IMR-90 (cell line): ENCODE measurements around the gene ANKRD44. TPM values are rescaled to one million over a fixed set of nuclear protein-coding genes. Genes with fewer than 3 reads are reported as not detected.
A peak's percentile ranks its signal among the peaks of the same experiment; 100 is the strongest.

Experiments
- ATAC-seq: fragments of 200-7000 bp; cut with Tn5 transposase; 2 replicates; pipeline ENCODE4 v1.9.1; 2020; ENCODE audit warnings: low read depth, mild to moderate bottlenecking, moderate library complexity
- BruUV-seq: library from RNA; stranded (reverse); fragments of 400-500 nt; replicated peaks from 2 replicates; lab custom pipeline; 2021; lab: Mats Ljungman, UMichigan
- CTCF ChIA-PET: fragments of 300-600 bp; formaldehyde crosslinking; extraction: SDS; loops from one replicate; lab custom pipeline; 2021; ENCODE audit warnings: antibody characterized with exemption; lab: Yijun Ruan, JAX
- POLR2A ChIA-PET: fragments of 300-600 bp; sonication (Branson Sonifier 250); formaldehyde crosslinking; loops from one replicate; lab custom pipeline; 2022; ENCODE audit warnings: antibody characterized with exemption; ENCODE audit not compliant: unreplicated experiment; lab: Charles Lee
- DNase-seq: peaks from one replicate; pipeline ENCODE4 v3.0.0; 2013
- H2AFZ ChIP-seq: replicated peaks from 2 replicates; pipeline ENCODE3; 2013; ENCODE audit warnings: low read length, mild to moderate bottlenecking; ENCODE audit not compliant: poor library complexity
- H2AK5ac ChIP-seq: 2 replicates; pipeline ENCODE4 v1.6.1; 2013; ENCODE audit warnings: low read depth, low read length, inconsistent platforms
- H2AK9ac ChIP-seq: replicated peaks from 2 replicates; pipeline ENCODE3; 2013; ENCODE audit warnings: mild to moderate bottlenecking, low read depth, low read length, moderate library complexity; ENCODE audit not compliant: poor library complexity
- H2BK120ac ChIP-seq: 2 replicates; pipeline ENCODE4 v1.6.1; 2013; ENCODE audit warnings: low read depth, low read length, inconsistent platforms
- H2BK15ac ChIP-seq: 3 replicates; pipeline ENCODE4 v1.6.1; 2013; ENCODE audit warnings: low read depth, low read length, inconsistent platforms
- H2BK20ac ChIP-seq: 2 replicates; pipeline ENCODE4 v1.6.1; 2013; ENCODE audit warnings: low read depth, mild to moderate bottlenecking, inconsistent platforms, low read length, moderate library complexity
- H2BK5ac ChIP-seq: 2 replicates; pipeline ENCODE4 v1.6.1; 2013; ENCODE audit warnings: mild to moderate bottlenecking, low read depth, low read length, inconsistent platforms; ENCODE audit not compliant: poor library complexity, severe bottlenecking
- H3K14ac ChIP-seq: replicated peaks from 2 replicates; pipeline ENCODE4 v1.6.1; 2013; ENCODE audit warnings: low read depth, low read length, inconsistent platforms
- H3K18ac ChIP-seq: 2 replicates; pipeline ENCODE4 v1.6.1; 2013; ENCODE audit warnings: low read depth, low read length, control low read depth
- H3K23ac ChIP-seq: 2 replicates; pipeline ENCODE4 v1.6.1; 2013; ENCODE audit warnings: low read depth, low read length, inconsistent platforms
- H3K27ac ChIP-seq: 2 replicates; pipeline ENCODE4 v1.5.1; 2013; ENCODE audit warnings: mild to moderate bottlenecking, control low read depth, low read length; ENCODE audit not compliant: insufficient read depth
- H3K27me3 ChIP-seq: 2 replicates; pipeline ENCODE4 v1.6.1; 2013; ENCODE audit warnings: low read length; ENCODE audit not compliant: control insufficient read depth, insufficient read depth
- H3K36me3 ChIP-seq: 2 replicates; pipeline ENCODE4 v1.6.1; 2013; ENCODE audit warnings: low read length, mixed read lengths; ENCODE audit not compliant: control insufficient read depth, insufficient read depth
- H3K4ac ChIP-seq: 2 replicates; pipeline ENCODE4 v1.6.1; 2013; ENCODE audit warnings: low read depth, low read length, inconsistent platforms
- H3K4me1 ChIP-seq: 2 replicates; pipeline ENCODE4 v1.6.1; 2013; ENCODE audit warnings: low read length, mixed read lengths; ENCODE audit not compliant: control insufficient read depth, insufficient read depth
- H3K4me2 ChIP-seq: 2 replicates; pipeline ENCODE4 v1.6.1; 2013; ENCODE audit warnings: low read depth, mild to moderate bottlenecking, control low read depth, low read length, moderate library complexity
- H3K4me3 ChIP-seq: 2 replicates; pipeline ENCODE4 v1.5.1; 2013; ENCODE audit warnings: low read depth, mild to moderate bottlenecking, control low read depth, low read length, moderate library complexity; ENCODE audit not compliant: insufficient read depth
- H3K56ac ChIP-seq: 2 replicates; pipeline ENCODE4 v1.6.1; 2013; ENCODE audit warnings: low read length, inconsistent platforms; ENCODE audit not compliant: insufficient read depth; ENCODE audit errors: extremely low read depth
- H3K79me1 ChIP-seq, 2 experiments: 2 replicates each; pipeline ENCODE4 v1.6.1; 2013; ENCODE audit warnings: low read length in 2 of 2, inconsistent platforms in 1 of 2, low read depth in 1 of 2
- H3K9ac ChIP-seq: 2 replicates; pipeline ENCODE4 v1.6.1; 2013; ENCODE audit warnings: low read depth, low read length, control low read depth
- H3K9me1 ChIP-seq: 2 replicates; pipeline ENCODE4 v1.6.1; 2013; ENCODE audit warnings: low read length, inconsistent platforms; ENCODE audit not compliant: insufficient read depth
- H3K9me3 ChIP-seq: 2 replicates; pipeline ENCODE4 v1.6.1; 2013; ENCODE audit warnings: low read length; ENCODE audit not compliant: control insufficient read depth, insufficient read depth
- H4K20me1 ChIP-seq: 2 replicates; pipeline ENCODE4 v1.6.1; 2013; ENCODE audit warnings: low read length, inconsistent platforms; ENCODE audit not compliant: insufficient read depth
- H4K5ac ChIP-seq: 2 replicates; pipeline ENCODE4 v1.6.1; 2013; ENCODE audit warnings: mild to moderate bottlenecking, low read depth, low read length, control low read depth
- H4K8ac ChIP-seq, 2 experiments: 2 replicates each; pipeline ENCODE4 v1.6.1; 2013; ENCODE audit warnings: low read depth in 2 of 2, low read length in 2 of 2, control low read depth in 1 of 2, inconsistent platforms in 1 of 2
- H4K91ac ChIP-seq: 2 replicates; pipeline ENCODE4 v1.6.1; 2013; ENCODE audit warnings: low read depth, low read length, inconsistent platforms; ENCODE audit not compliant: insufficient read depth
- CEBPB ChIP-seq: IDR thresholded peaks from 2 replicates; pipeline ENCODE4 v1.6.1; 2012; ENCODE audit warnings: low read depth, low read length, improper control_type of control experiment
- MAFK ChIP-seq: IDR thresholded peaks from 2 replicates; pipeline ENCODE4 v1.6.1; 2012; ENCODE audit warnings: low read depth, low read length, improper control_type of control experiment
- WGBS, 2 experiments: methylation state at CpG; one replicate each; pipeline versions ENCODE4 v1.1.5 to v1.1.7; 2013; ENCODE audit warnings: missing lambda C conversion rate in 2 of 2; ENCODE audit not compliant: insufficient read length in 1 of 2; ENCODE audit errors: extremely low coverage in 2 of 2; 5-methylcytosine and 5-hydroxymethylcytosine counted together
- dilution Hi-C: fragments of 300-500 bp; cut with HindIII; formaldehyde crosslinking; loops from one replicate; pipeline ENCODE4 v1.14.3; 2018; ENCODE audit warnings: low sequenced_read_pairs; ENCODE audit not compliant: unreplicated experiment
- in situ Hi-C: fragments of 300-500 bp; cut with MboI; formaldehyde crosslinking; loops from 3 replicates; pipeline ENCODE4 v1.14.3; 2019; ENCODE audit warnings: low sequenced_read_pairs, inconsistent platforms, mixed read lengths
- intact Hi-C: fragments of 100-400 bp; cut with micrococcal nuclease; formaldehyde crosslinking; loops from 2 replicates; pipeline ENCODE4 v1.10.0; 2022
- polyA plus RNA-seq, 3 experiments: library from polyadenylated mRNA; depleted of rRNA; stranded (reverse); fragments of >200 nt; gene quantifications; 2 replicates each; pipeline ENCODE4 v1.2.3, GENCODE V29; 2012; ENCODE audit warnings: low replicate concordance in 1 of 3
- total RNA-seq: library from RNA; depleted of rRNA; stranded (reverse); fragments of >200 nt; gene quantifications from 2 replicates; pipeline ENCODE4 v1.2.3, GENCODE V29; 2012

The ANKRD44 gene
- total and polyA plus RNA-seq, 2 of the 4 experiments (the other 2 are of a cell fraction): 5.2 to 15.6 TPM

DNA sequence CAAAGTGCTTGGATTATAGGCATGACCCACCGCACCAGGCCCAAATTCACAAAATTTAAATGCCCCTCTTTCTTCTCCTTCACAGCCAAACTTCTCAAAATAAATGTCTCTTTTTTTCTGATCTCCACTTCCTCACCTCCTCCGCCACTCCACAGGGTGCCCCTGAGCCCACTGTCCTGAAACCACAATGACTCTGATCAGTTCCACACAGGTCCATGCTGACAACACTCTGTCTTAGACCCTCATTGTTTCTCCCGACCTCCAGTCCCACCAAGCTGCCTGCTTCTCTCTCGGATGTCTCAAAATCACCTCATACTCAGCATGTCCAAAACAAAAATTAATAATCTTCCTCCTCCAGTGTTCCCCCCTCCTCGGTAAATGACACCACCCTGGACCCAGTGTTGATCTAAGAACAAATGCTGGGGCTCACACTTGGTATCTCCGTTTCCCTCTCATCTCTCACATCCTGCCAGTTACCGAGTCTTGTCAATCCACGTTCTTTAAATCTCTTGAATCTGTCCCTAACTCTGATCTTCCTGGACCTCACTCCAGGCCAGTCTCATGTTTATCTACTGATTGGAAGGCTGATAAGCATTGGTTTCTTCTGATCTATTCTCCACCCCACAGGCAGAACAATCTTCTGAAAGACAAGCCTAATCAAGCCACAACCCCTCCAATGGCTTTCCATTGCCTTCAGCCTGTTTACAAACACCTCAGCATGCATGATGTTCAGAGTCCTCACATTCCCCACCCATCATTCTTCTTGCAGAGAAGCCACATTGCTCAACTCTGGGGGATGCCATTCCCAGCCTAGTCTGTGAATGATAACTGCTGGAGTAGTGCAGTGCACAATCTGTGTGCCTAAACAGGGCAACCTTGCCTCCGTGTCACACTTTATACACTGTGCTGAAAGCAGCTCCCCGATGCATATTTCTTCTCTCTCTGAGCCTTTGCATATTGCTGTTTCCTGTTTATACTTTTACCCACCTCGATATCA, 12.4 kb upstream of the ANKRD44 start:
- BruUV-seq: no TSS peak
- Histone ChIP-seq H2AK5ac (no peak overlapping the region), H2BK15ac (no peak overlapping the region), H3K18ac (no peak overlapping the region), H3K36me3 (no peaks in the 10 kb centered on the region), H3K27ac (no peak overlapping the region), H3K9me1 (no peaks in the 10 kb centered on the region; the same call in 1 of the 2 replicates), H3K79me1 (no peaks in the 10 kb centered on the region), H2AK9ac (no peak overlapping the region), H3K4me3 (no peak overlapping the region), H3K4ac (no peak overlapping the region), H3K56ac (no peak overlapping the region), H3K9me3 (no peaks in the 10 kb centered on the region), H3K4me1 (peaks cover 2% of the 10 kb centered on the region; the same call in 1 of the 2 replicates), H4K5ac (no peak overlapping the region), H4K20me1 (no peaks in the 10 kb centered on the region), H4K91ac (no peak overlapping the region), H2BK5ac (no peak overlapping the region), H3K4me2 (no peak overlapping the region), H2BK20ac (no peak overlapping the region), H3K9ac (no peak overlapping the region), H4K8ac (no peak overlapping the region), H2BK120ac (no peak overlapping the region), H2AFZ (no peak overlapping the region), H3K23ac (no peak overlapping the region), H3K14ac (no peak overlapping the region), H3K27me3 (peaks cover 4% of the 10 kb centered on the region)
- 55% methylated on average over 7 of the region's 11 CpGs; no CpG with 5 or more reads in 1 of the 2 experiments for WGBS, 2 experiments
- in situ Hi-C loops: no loop called here
- ATAC-seq (peak; percentile 59), DNase-seq (no peak)
- CTCF ChIA-PET: interaction anchor here (0.6 kb wide), 1 partner anchor 15 kb away, joined by 3 read pairs; no protein-coding TSS in a partner anchor
- POLR2A ChIA-PET: no interaction called here
- TF ChIP-seq MAFK (no peak), CEBPB (peak; percentile 46; the same call in 1 of the 2 replicates)
- dilution Hi-C loops: no loop called here
- intact Hi-C loops: no loop called here
